ENCODE results near the gene LCN10.
"Not testable (repeated sequence)": the region's sequence is repeated elsewhere in the genome, so short reads cannot be mapped to it uniquely, and the experiment has no call there.

Gene LCN10

GRCh38 chr9:136742591-136743391, at the start of gene LCN10:
Gene LCN10 (minus strand): TSS chr9:136742940. CDS start chr9:136742903, 37 bp downstream.
- no peak for DNase-seq

GRCh38 chr9:136791516-136792276, 49.0 kb upstream of the LCN10 start:
- DNase-seq: peak; percentile 73

- DNase-seq: peak; percentile 99
Measured at GRCh38 chr9:136790640-136791515, 48.1 kb upstream of the LCN10 start, which contains the start of gene TMEM141. Gene TMEM141 (plus strand): TSS chr9:136791344. CDS start chr9:136791371, 27 bp downstream.

DNA sequence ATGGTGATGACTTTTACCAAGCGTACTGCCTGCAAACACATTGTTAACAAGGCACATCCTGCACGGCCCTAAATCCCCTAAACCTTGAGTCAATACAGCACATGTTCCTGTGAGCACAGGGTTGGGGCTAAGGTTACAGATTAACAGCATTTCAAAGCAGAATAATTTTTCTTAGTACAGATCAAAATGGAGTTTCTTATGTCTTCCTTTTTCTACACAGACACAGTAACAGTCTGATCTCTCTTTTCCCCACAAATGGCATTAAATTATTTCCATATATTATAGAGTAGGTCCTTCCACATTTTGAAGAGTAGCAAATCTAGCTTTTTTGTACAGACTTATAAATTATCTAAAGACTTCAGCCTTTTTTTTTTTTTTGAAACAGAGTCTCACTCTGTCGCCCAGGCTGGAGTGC, 46.8 kb upstream of the LCN10 start:
- DNase-seq: no peak

DNA sequence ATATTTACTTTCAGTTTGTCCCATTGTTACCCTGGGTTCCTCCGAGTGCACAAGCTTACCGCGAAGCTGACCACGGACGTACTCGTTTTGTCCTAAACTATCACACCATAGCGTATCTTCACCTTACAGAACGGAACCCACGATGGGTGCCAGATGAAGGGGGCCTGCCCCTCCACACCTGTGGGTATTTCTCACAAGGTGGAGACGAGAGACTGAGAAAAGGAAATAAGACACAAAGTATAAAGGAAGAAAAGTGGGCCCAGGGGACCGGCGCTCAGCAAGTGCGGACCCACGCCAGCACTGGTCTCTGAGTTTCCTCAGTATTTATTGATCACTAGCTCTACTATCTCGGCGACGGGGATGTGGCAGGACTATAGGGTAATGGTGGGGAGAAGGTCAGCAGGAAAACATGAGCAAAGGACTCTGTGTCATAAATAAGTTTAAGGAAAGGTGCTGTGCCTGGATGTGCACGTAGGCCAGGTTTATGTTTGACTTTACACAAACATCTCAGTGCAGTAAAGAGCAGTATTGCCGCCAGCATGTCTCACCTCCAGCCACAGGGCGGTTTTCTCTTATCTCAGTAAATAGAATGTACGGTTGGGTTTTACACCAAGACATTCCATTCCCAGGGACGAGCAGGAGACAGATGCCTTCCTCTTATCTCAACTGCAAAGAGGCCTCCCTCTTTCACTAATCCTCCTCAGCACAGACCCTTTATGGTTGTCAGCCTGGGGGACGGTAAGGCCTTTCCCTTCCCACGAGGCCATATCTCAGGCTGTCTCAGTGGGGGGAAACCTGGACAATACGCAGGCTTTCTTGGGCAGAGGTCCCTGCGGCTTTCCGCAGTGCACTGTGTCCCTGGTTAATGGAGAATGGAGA, 46.1 kb upstream of the LCN10 start:
- peak; percentile 90 for DNase-seq

- peak; percentile 92 for DNase-seq
Measured at GRCh38 chr9:136787690-136788400, 45.1 kb upstream of the LCN10 start.

GRCh38 chr9:136786983-136787382, 44.2 kb upstream of the LCN10 start:
- DNase-seq: not testable (repeated sequence)

GRCh38 chr9:136786451-136786850, 43.7 kb upstream of the LCN10 start:
- DNase-seq: no peak

DNA sequence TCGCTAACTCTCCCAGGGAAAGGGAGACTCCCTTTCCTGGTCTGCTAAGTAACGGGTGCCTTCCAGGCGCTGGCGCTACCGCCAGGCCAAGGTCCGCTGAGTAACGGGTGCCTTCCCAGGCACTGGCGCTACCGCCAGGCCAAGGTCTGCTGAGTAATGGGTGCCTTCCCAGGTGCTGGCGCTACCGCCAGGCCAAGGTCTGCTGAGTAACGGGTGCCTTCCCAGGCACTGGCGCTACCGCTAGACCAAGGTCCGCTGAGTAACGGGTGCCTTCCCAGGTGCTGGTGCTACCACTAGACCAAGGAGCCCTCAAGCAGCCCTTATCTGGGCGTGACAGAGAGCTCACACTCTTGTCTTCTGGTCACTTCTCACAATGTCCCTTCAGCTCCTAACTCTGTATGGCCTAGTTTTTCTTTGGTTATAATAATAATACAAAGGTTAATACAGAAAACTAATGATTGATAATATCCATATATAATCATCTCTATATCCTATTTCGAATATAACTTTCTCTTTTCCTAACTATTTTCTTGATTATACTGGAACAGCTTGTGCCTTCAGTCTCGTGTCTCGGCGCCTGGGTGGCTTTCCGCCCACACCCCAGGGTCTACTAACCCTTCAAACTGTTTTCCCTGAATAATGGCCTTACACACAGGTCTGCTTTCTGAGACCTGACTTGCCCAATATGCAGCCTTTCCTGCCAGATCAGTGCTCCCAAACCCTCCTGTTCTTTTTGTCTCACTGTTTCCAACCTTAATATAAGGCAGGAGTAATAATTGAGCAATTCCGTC, 43.0 kb upstream of the LCN10 start:
- peak; percentile 36 for DNase-seq

DNA sequence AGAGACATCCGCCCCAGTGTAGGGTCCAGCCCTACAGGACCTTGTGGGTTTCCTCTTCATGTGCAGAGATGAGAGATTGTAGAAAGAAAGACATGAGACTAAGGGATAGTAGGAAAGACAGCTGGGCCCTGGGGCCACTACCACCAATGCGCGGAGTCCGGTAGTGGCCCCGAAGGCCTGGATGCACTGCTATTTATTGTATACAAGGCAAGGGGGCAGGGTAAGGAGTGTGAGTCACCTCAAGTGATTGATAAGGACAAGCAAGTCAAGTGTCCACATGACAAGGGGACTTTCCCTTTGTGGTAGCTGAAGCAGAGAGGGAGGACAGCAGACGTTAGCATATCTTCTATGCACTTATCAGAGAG, 42.2 kb upstream of the LCN10 start:
- peak; percentile 90 for DNase-seq

- DNase-seq: peak; percentile 87
Measured at GRCh38 chr9:136784249-136784996, 41.7 kb upstream of the LCN10 start.

DNA sequence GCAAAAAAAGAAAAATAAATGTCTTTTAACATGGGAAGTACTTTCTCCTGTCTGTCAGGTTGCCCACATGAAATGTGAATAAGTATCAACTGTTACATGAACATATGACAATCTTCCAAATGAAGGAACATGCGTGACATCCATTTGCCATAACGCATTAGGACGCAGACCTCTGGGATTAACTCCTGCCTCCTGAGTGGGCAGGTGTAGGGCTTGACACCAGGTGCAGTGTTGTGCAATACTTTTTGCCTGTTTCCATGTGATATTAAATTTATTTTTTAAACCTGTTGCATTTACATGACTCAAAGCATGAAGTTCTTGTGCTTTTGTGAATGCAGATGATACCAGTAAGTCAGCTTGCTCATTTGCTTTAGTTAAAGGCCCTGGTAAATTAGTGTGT, 39.7 kb upstream of the LCN10 start:
- DNase-seq: no peak

DNA sequence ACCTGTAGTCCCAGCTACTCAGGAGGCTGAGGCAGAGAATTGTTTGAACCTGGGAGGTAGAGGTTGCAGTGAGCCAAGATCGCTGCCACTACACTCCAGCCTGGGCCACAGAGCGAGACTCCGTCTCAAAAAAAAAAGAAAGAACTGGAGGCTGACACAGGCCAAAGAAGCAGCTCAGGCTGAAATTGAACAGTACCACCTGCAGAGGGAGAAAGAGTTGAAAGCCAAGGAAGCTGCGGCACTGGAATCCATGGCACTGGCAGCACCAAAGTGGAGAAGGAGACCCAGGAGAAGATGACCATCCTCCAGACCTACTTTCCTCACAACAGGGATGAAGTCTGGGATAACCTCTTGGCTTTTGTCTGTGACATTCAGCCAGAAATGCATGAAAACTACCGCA, 37.1 kb upstream of the LCN10 start:
- no peak for DNase-seq

- no peak for DNase-seq
Measured at GRCh38 chr9:136777359-136777758, 34.6 kb upstream of the LCN10 start.

DNA sequence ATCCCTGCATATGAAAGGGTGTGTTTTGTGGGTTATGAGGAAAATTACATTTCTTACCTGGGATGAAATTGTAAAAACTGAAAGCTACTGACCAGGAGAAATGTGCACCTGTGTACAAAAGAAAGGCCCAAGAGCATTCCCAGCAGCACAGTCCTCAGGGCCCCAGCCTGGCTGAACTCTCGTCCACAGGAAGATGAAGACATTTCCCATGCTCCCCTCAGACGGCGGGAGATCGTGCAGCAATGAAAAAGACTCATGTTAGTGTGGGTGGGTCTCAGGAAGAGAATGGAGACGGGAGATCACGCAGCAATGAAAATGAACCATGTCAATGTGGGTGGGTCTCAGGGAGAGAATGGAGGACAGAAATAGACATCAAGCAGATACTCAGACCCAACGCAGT, 34.2 kb upstream of the LCN10 start:
- no peak for DNase-seq

DNA sequence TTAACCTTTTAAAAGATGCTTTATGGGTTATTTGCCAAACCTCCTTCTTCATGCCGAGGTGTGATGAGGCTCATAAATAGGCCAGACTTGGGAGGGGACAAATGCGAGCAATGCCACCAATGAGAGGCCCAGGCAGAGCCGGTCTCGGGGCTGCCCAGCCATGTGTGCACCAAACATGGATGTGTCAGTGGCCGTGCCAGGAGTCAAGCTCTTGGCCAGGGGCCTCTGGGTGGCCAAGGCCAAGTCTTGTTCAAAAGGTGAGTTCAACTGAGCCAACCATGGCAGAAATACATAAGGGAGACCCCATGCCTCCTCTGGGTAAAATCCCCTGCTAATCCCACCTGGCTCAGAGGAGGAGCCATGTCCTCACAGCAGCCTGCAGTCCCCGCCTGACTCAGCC, 32.5 kb upstream of the LCN10 start:
- no peak for DNase-seq

DNA sequence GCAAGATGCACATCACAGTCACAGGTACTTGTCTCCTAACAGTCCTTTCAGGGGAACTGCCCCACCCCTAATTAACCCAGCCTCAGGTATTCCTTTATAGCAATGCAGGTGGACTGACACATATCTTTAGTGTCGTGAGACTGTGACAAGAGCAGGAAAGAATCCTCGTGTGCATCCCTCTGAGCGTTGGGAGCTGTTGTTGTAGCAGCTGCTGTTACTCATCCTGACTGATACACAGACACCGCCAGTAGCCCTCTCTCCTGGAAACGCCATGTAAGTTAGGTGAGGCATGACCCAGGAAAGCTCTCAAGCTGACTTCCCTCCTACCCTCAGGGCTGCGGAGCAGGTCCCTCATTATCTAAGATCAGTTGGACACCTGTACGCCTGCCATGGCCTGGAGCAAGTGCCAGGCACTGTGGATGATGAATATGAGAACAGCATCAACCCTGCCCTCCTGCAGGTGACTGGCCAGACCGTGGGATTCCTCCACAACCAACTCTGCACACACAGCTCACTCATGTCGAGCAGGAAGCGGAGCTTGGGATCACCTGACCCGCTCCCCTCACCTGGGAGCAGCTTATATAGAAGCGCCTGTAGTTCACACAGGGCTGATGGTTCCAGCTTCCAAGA, 31.8 kb upstream of the LCN10 start:
- DNase-seq: no peak

- DNase-seq: peak; percentile 58
Measured at GRCh38 chr9:136773386-136774044, 30.8 kb upstream of the LCN10 start.

All from OCI-M1 (cell line).